ENCODE measurements around the gene HIRIP3.

- TF ChIP-seq CTCF (IDR thresholded peaks at IDR 0.05) (no peak), EP300 (IDR thresholded peaks at IDR 0.05) (no peak), POLR2AphosphoS5 (IDR thresholded peaks at IDR 0.05) (no peak)
Measured at GRCh38 chr16:29951625-29952365, 43.6 kb downstream of the HIRIP3 start.
